GM21526 (cell line): Measurements from ENCODE around the gene C16orf74.

Source experiments
- ATAC-seq: cut with Tn5 transposase; IDR thresholded peaks from one replicate; pipeline ENCODE4 v1.9.1; 2021; ENCODE audit warnings: moderate library complexity; ENCODE audit not compliant: unreplicated experiment, low FRiP score

C16orf74 gene

DNA sequence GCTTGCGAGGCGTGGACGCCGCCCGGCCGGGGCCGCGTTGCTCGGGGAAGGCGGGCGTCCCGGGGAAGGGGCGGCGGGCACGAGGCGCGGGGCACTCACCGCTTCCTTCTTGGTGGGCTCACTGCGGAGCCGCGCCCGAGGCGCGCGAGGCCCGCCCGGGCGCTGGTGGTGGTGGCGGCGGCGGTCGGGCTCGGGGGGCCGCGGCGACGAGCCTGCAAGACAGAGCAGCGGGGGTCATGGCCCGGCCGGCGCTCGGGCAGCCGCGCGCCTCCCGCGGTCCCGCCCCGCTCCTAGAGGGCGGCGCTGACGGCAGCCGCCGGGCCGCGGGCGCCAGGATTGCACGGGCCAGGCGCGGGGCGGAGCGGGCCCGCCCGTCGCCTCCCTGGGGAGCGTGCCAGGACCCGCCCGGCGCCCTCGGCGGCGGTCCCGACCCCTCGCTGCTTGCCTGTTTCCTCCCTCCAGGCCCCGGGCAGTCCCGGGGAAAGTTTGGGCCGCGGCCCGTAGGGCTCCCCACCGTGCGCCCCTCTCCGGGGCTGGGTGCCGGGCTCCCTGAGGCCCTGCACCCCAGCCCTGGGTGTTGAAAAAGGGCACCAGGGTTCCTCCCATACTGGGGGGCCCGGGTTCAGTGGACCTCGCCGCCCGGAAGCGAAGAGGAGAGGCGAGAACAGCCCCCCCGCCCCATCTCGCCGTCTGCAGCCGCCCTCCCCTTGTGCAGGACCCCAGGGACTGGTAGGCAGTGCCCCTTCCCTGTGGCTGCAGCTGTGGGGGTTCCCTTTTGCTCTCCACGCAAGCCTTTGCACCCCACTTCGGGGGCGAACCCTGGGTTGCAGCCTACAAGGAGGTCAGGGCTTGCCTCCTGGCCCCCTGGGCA, at the start of gene C16orf74:
Gene C16orf74, minus strand, starts transcription at position 270 of the 871 bp plus-strand sequence. CDS start 15,879 bp downstream, outside the sequence.
- ATAC-seq = peak; percentile 41

DNA sequence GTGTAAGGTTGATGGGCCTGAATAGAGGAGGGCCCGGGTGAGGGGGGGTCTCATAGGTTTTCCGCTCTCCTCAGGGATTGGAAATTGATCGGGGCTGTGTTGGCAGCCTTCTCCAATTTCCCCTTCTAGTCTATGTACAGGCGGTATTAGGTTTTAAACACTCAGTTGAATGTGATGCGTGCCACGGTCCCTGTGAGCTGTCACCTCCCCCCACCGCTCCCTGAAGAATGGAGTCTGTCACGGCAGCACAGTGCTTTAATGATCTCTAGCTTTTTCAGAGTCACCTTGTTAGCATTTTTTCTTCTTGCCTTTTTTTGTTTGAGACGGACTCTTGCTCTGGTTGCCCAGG, 49.4 kb upstream of the C16orf74 start:
- ATAC-seq = no peak

DNA sequence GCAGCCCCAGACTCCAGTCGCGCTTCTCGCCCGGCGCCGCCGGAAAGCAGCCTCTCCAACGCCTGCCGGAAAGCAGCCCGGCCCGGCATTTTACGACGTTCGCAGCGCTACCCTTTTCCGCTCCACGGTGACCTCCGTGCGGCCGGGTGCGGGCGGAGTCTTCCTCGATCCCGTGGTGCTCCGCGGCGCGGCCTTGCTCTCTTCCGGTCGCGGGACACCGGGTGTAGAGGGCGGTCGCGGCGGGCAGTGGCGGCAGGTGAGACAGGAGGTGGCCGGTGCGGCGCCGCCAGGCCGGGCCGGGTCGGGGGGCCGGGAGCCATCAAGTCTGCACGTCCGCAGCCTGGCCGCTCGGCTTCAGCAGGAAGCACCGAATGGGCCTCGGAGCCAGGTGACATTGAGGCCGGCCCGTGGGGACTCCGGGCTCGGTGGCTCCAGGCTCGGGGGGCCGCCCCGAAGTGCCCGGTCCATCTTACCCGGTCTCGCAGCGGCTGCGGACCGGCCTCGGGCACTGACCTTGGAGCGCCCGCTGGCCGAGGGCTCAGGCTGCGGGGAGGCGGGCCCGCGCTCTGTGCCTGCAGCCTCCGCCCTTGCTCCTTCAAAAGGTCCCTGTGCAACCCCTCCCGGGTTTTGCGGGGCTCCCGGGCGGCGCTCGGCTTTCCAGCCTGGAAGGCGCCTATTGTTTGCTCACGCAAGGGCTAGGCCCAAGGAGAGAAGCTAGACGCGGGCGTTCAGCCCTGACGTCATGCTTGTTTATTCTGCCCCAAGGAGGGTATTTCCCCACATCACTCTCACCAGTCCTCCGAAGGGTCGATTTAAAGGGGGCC, 48.8 kb upstream of the C16orf74 start, which contains the start of the genes COX4I1 and EMC8:
Gene COX4I1, plus strand, starts transcription at position 199 of the 824 bp plus-strand sequence. CDS start 1,511 bp downstream, outside the sequence.
Gene EMC8, minus strand, starts transcription at position 48 of the 824 bp plus-strand sequence. CDS start 249 bp downstream, outside the sequence.
- ATAC-seq = peak; percentile 78

DNA sequence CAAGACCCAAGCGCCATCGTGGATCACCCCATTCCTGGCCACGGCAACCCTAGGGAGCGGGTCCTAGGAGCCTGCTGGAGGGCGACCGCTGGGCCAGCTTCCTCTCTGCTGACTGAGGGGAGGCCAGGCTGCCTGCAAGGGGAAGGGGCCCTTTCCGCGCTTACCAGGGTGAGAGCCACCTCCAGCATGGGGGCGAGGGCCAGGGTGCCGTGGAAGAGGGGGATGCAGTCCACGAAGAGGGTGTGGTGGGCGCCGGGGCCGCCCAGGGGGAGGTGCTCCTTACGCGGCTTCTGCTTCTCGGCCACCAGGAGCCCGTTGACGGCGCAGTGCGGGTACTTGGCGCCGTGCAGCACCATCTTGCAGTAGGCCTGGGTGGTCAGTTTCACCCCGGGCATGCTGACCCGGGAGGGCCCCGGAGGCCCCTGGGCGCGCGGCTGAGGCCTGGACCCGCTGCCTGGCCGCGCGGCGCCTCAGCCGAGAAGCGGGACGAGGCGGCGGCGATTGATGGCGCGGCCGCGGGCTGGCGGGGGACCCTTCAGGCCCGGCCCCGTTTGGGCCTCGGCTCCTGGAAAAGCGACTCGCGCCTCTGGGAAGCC, 48.1 kb upstream of the C16orf74 start:
- peak; percentile 30 for ATAC-seq

DNA sequence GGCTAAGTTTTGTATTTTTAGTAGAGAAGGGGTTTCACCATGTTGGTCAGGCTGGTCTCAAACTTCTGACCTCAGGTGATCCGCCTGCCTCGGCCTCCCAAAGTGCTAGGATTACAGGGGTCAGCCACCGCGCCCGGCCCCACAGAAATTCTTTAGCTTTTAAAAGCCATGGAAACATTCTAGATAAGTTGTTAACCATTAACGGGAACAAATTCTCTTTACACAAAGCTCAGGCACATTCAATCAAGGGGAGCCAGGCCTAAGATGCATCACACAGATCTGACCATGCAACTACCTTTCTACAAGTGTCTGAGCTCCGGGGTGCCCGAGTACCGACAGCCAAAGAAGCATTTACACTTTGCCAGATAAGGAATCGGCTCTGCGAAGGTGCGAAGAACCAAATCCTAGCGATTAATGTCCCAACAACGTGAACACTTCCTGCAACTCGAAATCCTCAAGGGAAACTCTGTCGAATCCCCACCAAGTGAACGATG, 47.4 kb upstream of the C16orf74 start:
- no peak for ATAC-seq

DNA sequence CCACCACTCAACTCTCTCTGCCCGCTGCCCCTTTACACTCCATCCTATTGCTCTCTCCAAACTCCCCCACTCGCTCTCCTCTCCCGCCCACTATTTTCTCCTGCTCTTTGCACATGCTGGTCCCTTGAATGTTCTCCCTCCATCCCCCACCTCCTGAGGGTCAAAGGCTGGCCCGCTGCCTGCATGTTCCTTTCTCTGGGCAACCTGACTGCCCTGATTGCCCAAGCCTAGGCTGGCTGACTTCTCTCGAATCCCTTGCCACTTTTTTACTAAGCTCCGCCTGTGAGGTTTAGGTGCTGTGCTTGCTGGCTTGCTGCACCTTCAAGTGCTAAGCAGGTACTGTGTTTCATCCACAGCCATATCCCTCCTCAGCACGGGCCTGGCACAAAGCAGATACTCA, 45.7 kb upstream of the C16orf74 start:
- no peak for ATAC-seq

DNA sequence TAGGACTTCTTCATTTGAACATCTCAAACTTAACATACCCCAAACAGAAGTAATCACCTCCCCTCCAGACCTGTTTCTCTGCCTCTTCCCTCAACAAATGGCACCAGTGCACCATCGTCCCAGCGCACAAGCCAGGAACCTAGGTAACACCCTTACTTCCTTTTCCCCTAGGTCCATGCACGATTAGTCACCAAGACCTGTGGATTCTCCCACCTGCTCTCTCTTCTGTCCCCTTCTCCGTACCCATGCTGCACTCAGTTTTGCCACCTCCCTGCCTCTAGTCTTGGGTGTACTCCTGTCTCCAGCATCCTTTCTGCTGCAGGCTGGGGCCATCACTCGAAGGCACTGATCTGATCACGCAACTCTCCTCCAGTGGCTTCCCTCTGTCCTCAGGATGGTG, 45.3 kb upstream of the C16orf74 start:
- ATAC-seq = no peak

DNA sequence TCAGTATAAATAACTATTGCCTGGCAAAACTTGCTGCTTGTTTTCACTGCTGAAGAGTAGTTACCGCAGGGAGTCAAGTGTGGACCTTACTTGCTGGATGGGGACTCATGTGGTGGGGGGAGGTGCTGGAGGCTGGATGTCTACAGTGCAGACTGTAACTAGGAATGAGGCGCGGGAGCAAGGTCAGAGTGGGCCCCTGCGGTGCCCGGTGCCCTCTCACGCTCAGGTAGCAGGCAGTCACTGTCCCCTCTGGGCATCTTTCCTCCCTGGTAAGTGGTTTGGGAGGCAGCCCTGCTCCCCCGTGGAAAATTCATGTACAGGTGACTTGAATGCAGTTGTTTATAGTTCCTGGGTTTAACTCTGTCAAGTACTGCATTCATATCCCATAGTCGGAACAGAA, 43.8 kb upstream of the C16orf74 start:
- ATAC-seq = no peak

DNA sequence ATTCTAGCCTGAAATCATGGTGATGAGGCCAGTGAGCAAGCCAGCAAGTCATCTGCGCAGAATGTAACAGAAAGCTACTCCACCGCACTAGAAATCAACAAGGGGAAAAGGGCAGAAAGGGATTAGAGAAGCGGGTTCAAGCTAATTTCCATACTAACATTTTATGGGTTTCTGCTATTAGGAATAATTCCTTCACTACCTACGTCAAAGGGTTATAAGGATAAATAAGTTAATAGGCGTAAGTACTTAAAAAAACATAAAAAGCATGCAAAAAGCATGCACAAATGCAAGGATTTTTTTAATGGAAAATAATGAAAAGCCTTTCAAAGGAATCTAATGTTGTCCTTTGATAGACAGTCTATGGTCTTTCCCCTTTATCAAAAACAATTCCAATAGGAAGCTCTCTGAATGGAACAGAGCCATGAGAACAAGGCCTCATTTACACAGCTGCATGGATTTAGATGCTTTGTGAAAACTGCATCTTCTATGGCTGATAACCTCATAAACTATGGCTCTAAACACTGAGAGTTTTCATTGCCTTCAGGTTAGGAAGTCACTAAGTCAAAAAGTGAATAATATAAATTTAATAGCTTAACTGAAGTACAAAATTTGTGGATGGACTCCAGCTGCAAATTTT, 42.9 kb upstream of the C16orf74 start:
- ATAC-seq = no peak

DNA sequence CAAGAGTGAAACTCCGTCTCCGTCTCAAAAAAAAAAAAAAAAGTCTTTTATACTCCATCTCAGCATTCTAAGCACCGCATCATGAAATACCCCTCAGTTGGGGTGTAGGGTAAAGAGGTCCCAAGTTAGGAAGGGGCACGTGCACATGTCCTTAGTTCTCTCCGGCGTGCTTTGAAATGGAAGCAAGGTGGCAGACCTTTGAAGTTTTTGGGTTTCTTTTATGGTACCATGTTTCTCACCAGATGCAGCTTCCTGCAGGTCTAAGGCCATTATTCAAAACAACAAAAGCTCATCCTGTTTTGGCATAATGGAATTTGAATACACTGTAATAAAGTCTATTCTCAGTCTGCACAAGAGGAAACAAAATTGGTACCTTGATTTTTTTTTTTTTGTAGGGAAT, 38.9 kb upstream of the C16orf74 start:
- no peak for ATAC-seq

DNA sequence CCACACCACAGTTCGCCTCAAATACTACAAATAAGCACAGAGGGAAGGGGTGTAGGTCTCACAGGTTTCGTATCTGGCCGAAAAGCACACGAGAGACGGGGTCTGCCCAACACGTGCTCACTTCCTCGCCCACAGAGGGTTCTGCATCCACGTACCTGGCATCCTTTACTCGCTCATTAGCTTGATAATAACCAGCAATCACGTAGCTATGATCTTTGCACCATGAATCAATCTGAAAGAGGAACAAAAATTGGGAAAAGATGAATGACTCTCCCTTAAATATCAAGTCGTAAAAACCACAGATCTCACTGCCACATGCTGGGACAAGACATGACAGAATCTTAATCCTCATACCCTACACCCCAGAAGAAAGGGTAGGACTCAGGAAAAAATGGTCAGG, 37.9 kb upstream of the C16orf74 start:
- no peak for ATAC-seq

DNA sequence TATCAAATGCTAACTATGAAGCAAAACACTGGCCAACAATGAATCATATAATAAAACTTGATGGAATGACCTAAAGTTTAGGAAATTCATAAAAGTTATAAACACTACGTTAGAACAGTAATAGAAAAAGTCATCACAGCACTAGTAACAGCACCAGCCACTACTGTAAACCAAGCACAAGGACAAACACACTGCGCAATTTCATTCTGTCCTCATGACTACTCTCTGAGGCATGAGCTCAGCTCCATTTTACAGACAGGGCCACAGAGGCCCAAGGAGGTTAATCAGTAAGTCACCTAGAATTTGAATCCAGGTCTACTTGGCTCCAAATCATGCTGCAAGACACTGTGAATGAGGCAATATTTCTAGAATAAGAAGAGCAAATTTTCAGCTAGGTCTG, 35.0 kb upstream of the C16orf74 start:
- no peak for ATAC-seq

DNA sequence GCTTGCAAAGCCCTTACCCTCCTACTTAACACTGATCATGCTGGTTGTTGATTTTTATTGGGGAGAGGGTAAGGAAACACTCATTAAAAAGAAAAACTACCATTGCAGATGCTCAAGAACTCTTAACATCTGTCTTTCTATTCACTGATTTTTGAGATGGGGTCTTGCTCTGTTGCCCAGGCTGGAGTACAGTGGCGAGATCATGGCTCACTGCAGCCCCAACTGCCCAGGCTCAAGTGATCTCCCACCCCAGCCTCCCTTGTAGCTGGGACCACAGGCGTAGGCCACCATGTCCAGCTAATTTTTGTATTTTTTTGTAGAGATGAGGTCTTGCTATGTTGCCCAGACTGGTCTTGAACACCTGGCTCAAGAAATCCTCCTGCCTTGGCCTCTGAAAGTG, 33.9 kb upstream of the C16orf74 start:
- ATAC-seq = no peak

DNA sequence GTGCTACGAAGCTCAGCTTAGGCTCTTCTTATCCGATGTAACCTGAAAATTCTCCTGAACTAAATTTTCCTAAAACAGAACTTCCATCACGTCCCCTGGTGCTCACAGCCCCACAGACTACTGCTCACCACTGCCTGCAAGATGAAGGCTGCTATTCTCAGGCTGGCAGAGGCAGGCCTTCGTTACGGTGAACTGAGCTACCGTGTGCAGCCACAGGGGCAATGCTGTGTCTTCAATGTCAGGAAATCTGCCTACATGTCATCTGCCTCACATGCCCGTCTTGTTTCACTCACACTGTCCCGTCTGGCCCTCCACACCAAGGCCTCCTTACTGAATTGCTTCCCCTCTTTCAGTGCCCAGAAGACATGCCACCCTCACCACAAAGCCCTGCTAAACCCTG, 32.5 kb upstream of the C16orf74 start:
- ATAC-seq = no peak

DNA sequence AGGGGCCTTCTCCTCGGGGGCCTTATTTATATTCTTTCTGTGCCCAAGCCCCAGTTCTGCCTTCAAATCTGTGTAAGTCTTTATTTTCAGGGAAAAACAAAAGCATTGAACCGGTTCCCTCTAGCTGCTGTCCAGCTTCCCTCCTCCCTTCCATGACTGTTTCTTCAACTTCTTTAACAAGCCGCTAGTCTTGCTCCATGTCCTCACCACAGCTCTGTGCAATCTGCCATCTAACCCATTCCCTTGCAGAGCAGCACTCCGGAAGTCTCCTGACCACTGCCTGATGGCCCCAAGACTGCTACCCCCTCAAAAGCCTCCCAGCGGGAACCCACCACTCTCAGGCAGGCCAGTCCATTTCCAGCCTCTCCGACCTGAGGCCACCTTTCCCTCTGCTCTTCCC, 31.6 kb upstream of the C16orf74 start:
- ATAC-seq = no peak

DNA sequence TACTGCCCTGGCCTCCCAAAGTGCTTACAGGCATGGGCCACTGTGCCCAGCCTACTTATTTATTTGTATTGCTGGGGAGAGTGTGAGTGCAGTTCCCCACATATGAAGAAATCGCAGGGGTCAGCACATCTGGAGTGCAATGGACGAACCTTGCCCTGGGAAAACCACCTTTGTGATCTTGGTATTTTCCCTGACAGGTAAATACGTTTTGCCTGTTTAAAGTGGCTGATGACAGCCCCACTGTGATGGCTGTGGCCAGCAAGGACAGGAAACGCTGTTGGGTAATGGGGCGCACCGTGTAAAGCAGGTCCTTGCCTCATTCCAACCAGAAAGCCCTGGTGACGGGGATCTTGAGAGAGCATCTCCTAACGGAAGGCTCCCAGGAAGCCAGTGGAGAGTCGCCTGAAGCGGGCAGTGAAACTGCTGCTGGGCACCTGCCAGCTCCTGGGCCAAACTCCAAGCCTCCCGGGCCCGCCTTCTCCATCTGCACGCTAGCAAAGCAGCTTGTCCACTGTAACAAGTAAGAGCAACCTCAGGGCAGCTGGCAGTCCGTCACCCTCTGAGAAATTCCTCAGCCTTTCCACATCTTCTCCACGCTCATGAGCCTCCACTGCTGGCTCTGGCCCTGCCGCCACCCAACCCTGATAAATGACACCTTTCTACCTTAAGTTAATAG, 30.9 kb upstream of the C16orf74 start:
- ATAC-seq = no peak

DNA sequence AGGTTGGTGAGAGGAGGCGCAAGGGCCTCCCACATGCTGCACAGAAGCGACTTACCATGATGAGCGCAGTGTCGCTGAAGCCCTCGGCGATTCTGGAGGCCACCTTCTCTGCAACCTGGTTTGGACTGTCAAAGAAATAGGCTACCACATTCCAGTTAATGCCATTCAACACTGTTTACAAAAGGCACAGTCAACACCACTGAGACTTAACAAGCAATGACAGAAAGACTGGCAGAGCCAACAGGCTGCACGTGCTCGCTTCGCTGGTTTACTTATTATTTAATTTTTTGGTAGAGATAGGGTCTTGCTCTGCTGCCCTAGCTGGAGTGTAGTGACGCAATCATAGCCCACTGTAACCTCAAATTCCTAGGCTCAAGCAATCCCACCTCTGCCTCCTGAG, 30.3 kb upstream of the C16orf74 start:
- no peak for ATAC-seq

DNA sequence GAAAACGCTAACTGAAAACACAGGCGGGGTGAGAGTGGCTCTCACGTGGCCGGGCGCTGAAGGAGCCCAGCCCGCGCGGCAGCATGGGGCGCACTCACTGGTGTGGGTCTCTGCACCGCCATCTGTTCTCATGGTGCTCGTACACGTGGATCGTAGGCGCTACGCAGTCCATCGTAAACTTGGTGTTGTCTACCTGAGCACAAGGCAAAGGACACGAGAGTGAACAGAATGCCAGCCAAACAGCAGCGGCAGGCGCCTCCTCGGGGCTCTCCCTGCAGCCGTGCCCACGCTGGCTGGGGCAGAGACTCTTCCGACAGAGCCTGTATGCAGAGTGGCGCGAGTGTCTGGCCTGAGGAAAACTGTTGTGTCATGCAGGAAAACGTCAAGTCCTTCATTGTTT, 29.4 kb upstream of the C16orf74 start:
- no peak for ATAC-seq

DNA sequence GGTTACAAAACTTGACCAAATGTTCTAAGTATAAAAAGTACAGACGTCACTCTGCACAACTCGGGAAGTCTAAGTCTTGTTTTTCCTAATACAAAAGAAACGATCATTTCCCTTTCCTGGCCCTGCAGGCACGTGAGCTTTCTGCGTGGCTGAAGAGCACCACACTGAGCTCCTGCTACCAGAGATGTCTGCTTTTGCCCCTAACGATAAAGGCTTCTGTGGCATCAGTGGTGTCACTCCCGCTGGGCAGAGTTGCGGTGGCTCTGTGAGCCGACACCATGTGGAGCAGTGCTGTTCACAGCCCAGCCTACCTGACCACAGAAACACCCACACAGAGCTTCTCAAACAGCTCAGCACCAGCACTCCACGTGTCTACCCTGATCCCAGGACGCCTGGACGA, 28.0 kb upstream of the C16orf74 start:
- no peak for ATAC-seq
